ENCODE results near the gene ARID3B.

- TF ChIP-seq POLR2A (IDR thresholded peaks at IDR 0.05; ENCODE audit: low read depth, low read length) (no peak), POLR2AphosphoS5 (IDR thresholded peaks at IDR 0.05; ENCODE audit: low read depth, low read length) (no peak), TAF1 (IDR thresholded peaks at IDR 0.05; ENCODE audit: low read depth, low read length) (no peak), SPI1 (IDR thresholded peaks at IDR 0.05; ENCODE audit: low read depth, low read length) (no peak)
Observed at GRCh38 chr15:74520407-74520806, 20.6 kb upstream of the ARID3B start.

Measured in GM12891 (cell line).